ENCODE results near the gene ECM2. TPM values are rescaled to one million over a fixed set of nuclear protein-coding genes. Genes with fewer than 3 reads are reported as not detected.

Gene ECM2
- total RNA-seq, 2 donors from 2014 or later = not detected

GRCh38 chr9:92457576-92457975, 78.2 kb downstream of the ECM2 start:
- no peak for ATAC-seq
- DNase-seq (ENCODE audit: low spot score in 2 of 2) = no peak
- no peak overlapping the region for H3K27ac Mint-ChIP-seq
- no peaks in the 10 kb centered on the region for H3K36me3 Mint-ChIP-seq
- H3K9me3 Mint-ChIP-seq = no peaks in the 10 kb centered on the region

- ATAC-seq (no peak), DNase-seq (ENCODE audit: low spot score in 2 of 2) (no peak)
- H3K27ac Mint-ChIP-seq = no peak overlapping the region
- H3K36me3 Mint-ChIP-seq = no peaks in the 10 kb centered on the region
- H3K9me3 Mint-ChIP-seq = no peaks in the 10 kb centered on the region
Observed at GRCh38 chr9:92455217-92455616, 80.6 kb downstream of the ECM2 start.

- no peaks in the 10 kb centered on the region for H3K9me3 Mint-ChIP-seq
- DNase-seq (ENCODE audit: low spot score in 2 of 2) (no peak), ATAC-seq (no peak)
- no peak overlapping the region for H3K27ac Mint-ChIP-seq
- no peaks in the 10 kb centered on the region for H3K36me3 Mint-ChIP-seq
Observed at GRCh38 chr9:92446536-92446935, 89.3 kb downstream of the ECM2 start.

Other genes starting within 250 kb of the ECM2 start
- gene IARS1, start 242.3 kb downstream of the ECM2 start, total RNA-seq = 100 to 1,000 TPM; 199 to 222 TPM
- 10 to 100 TPM; 64.2 to 66.9 TPM for gene NOL8, start 210.6 kb downstream of the ECM2 start, total RNA-seq
- 10 to 100 TPM; 22.3 to 26.4 TPM for gene CENPP, start 210.0 kb downstream of the ECM2 start, total RNA-seq
- not detected for gene OGN, start 131.4 kb downstream of the ECM2 start, total RNA-seq
- not detected for gene OMD, start 111.5 kb downstream of the ECM2 start, total RNA-seq
- gene ASPN, start 53.5 kb downstream of the ECM2 start, total RNA-seq = not detected
- 10 to 100 TPM; 14.0 to 14.1 TPM for gene IPPK, start 134.1 kb upstream of the ECM2 start, total RNA-seq
- 10 to 100 TPM; 15.0 to 15.3 TPM for gene BICD2, start 228.8 kb upstream of the ECM2 start, total RNA-seq

Data from activated naive CD4-positive, alpha-beta T cell treated with anti-CD3 and anti-CD28 coated beads, Interleukin-2, amount 50 U/mL, for 72 hours (primary cell).